ENCODE results near the gene ARNT2.

DNA sequence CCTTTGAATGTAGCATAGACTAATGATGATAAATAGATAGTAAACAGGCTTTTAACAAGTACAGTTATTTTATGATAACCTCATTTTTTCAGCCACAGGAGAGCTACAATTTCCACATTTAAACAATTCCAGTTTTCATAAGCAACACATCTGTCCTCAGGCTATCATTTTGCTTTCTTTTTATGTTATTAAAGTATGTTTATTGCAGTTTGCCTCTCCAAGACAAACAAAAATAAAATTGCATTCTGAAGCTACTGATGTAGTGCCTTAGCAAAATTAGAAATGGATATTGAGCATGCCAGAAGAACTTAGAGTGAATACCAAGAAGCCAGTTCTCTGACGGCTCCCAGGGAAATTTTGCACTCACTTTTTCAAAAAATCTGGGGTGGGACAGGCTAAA lies 150.4 kb downstream of the ARNT2 start:
- TF ChIP-seq, protein P1, sequence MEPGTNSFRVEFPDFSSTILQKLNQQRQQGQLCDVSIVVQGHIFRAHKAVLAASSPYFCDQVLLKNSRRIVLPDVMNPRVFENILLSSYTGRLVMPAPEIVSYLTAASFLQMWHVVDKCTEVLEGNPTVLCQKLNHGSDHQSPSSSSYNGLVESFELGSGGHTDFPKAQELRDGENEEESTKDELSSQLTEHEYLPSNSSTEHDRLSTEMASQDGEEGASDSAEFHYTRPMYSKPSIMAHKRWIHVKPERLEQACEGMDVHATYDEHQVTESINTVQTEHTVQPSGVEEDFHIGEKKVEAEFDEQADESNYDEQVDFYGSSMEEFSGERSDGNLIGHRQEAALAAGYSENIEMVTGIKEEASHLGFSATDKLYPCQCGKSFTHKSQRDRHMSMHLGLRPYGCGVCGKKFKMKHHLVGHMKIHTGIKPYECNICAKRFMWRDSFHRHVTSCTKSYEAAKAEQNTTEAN (CRISPR knock-in tag; IDR thresholded peaks at IDR 0.05) = no peak
- TF ChIP-seq, protein P2, sequence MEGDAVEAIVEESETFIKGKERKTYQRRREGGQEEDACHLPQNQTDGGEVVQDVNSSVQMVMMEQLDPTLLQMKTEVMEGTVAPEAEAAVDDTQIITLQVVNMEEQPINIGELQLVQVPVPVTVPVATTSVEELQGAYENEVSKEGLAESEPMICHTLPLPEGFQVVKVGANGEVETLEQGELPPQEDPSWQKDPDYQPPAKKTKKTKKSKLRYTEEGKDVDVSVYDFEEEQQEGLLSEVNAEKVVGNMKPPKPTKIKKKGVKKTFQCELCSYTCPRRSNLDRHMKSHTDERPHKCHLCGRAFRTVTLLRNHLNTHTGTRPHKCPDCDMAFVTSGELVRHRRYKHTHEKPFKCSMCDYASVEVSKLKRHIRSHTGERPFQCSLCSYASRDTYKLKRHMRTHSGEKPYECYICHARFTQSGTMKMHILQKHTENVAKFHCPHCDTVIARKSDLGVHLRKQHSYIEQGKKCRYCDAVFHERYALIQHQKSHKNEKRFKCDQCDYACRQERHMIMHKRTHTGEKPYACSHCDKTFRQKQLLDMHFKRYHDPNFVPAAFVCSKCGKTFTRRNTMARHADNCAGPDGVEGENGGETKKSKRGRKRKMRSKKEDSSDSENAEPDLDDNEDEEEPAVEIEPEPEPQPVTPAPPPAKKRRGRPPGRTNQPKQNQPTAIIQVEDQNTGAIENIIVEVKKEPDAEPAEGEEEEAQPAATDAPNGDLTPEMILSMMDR (IDR thresholded peaks at IDR 0.05) = no peak
- TF ChIP-seq GABPB1 (CRISPR knock-in tag; IDR thresholded peaks at IDR 0.05) = no peak
- no peak for TF ChIP-seq IRF2 (CRISPR knock-in tag; IDR thresholded peaks at IDR 0.05; ENCODE audit: borderline replicate concordance, low read depth)
- TF ChIP-seq, protein P3, sequence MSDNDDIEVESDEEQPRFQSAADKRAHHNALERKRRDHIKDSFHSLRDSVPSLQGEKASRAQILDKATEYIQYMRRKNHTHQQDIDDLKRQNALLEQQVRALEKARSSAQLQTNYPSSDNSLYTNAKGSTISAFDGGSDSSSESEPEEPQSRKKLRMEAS (CRISPR knock-in tag; IDR thresholded peaks at IDR 0.05) = no peak
- no peak for TF ChIP-seq ZNF138 (CRISPR knock-in tag; conservative IDR thresholded peaks at IDR 0.05)
- TF ChIP-seq, protein P4, sequence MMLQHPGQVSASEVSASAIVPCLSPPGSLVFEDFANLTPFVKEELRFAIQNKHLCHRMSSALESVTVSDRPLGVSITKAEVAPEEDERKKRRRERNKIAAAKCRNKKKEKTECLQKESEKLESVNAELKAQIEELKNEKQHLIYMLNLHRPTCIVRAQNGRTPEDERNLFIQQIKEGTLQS (CRISPR knock-in tag; conservative IDR thresholded peaks at IDR 0.05) = no peak
- TF ChIP-seq SMAD4 (CRISPR knock-in tag; IDR thresholded peaks at IDR 0.05) = no peak
- no peak for TF ChIP-seq TEAD4 (CRISPR knock-in tag; IDR thresholded peaks at IDR 0.05)
- TF ChIP-seq, protein P5, sequence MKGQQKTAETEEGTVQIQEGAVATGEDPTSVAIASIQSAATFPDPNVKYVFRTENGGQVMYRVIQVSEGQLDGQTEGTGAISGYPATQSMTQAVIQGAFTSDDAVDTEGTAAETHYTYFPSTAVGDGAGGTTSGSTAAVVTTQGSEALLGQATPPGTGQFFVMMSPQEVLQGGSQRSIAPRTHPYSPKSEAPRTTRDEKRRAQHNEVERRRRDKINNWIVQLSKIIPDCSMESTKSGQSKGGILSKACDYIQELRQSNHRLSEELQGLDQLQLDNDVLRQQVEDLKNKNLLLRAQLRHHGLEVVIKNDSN (CRISPR knock-in tag; IDR thresholded peaks at IDR 0.05) = no peak
- TF ChIP-seq, protein P6, sequence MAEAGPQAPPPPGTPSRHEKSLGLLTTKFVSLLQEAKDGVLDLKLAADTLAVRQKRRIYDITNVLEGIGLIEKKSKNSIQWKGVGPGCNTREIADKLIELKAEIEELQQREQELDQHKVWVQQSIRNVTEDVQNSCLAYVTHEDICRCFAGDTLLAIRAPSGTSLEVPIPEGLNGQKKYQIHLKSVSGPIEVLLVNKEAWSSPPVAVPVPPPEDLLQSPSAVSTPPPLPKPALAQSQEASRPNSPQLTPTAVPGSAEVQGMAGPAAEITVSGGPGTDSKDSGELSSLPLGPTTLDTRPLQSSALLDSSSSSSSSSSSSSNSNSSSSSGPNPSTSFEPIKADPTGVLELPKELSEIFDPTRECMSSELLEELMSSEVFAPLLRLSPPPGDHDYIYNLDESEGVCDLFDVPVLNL (CRISPR knock-in tag; IDR thresholded peaks at IDR 0.05; ENCODE audit: borderline replicate concordance, low read depth) = no peak
- no peak for TF ChIP-seq TCF7 (CRISPR knock-in tag; IDR thresholded peaks at IDR 0.05; ENCODE audit: low read depth)
- no peak for TF ChIP-seq ATF1 (CRISPR knock-in tag; IDR thresholded peaks at IDR 0.05)
- no peak for TF ChIP-seq GTF2I (CRISPR knock-in tag; conservative IDR thresholded peaks at IDR 0.05)
